ENCODE data around the gene FBXL17. TPM values are rescaled to one million over a fixed set of nuclear protein-coding genes. Genes with fewer than 3 reads are reported as not detected.

Gene FBXL17
- total and polyA plus RNA-seq, 3 experiments from 2014 or later: 6.4 to 8.2 (median 6.9) TPM

DNA sequence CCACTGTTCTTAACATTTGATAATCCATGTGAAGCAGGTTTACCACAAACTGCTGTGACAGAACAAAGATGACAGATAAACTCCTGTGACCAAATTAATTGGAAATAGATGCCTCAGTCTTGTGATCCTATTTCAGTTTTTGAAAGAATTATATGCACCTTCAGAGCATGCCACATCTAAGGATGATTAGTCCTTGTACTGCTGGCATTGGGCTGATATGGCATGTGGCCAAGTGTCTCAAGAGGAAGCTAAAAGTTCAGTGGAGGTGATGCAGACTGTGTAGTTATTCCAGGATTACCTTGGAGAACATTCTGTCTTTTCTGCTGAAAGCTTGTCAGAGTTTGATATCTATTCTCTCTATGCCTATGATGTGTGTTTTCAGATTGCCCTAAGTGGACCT lies 396.8 kb downstream of the FBXL17 start:
- Mint-ChIP-seq H3K36me3 (peaks cover 0 to 4% (median 1%) of the 10 kb centered on the region in 3 donors), H3K4me3 (no peak overlapping the region), H3K27ac (peak overlapping the region in 1 of 8 donors; percentile 6), H3K27me3 (no peaks in the 10 kb centered on the region), H3K9me3 (no peaks in the 10 kb centered on the region), H3K4me1 (peaks cover 24 to 32% (median 28%) of the 10 kb centered on the region in 3 donors)
- H3K4me1 ChIP-seq (ENCODE audit: insufficient read depth, low read length): no peaks in the 10 kb centered on the region
- DNase-seq: no peak
- ChIA-PET POLR2A (no interaction called here), CTCF (no interaction called here)
- no peak overlapping the region for H3K27ac ChIP-seq (ENCODE audit: low read depth, low read length)
- H3K36me3 ChIP-seq (ENCODE audit: insufficient read depth, low read length): no peaks in the 10 kb centered on the region
- no peaks in the 10 kb centered on the region for H3K9me3 ChIP-seq (ENCODE audit: low read length)
- no peak overlapping the region for H3K4me3 ChIP-seq (ENCODE audit: low read length)
- no peaks in the 10 kb centered on the region for H3K27me3 ChIP-seq (ENCODE audit: insufficient read depth, low read length, poor library complexity, severe bottlenecking)

GRCh38 chr5:107982703-107983425 lies 399.0 kb downstream of the FBXL17 start:
- Mint-ChIP-seq H3K36me3 (peaks cover 0 to 4% (median 1%) of the 10 kb centered on the region in 3 donors), H3K27ac (peak overlapping the region in 3 of 8 donors; percentile 7 to 58 (median 23)), H3K4me1 (peaks cover 31 to 39% (median 39%) of the 10 kb centered on the region in 3 donors), H3K4me3 (no peak overlapping the region), H3K27me3 (no peaks in the 10 kb centered on the region), H3K9me3 (no peaks in the 10 kb centered on the region)
- no peaks in the 10 kb centered on the region for H3K36me3 ChIP-seq (ENCODE audit: insufficient read depth, low read length)
- no peak overlapping the region for H3K4me3 ChIP-seq (ENCODE audit: low read length)
- POLR2A ChIA-PET: interaction anchor here (0.6 kb wide), 1 partner anchor 72 kb away, joined by 8 read pairs; no protein-coding TSS in a partner anchor
- CTCF ChIA-PET: no interaction called here
- DNase-seq: no peak
- H3K9me3 ChIP-seq (ENCODE audit: low read length): no peaks in the 10 kb centered on the region
- H3K27ac ChIP-seq (ENCODE audit: low read depth, low read length): no peak overlapping the region
- H3K4me1 ChIP-seq (ENCODE audit: insufficient read depth, low read length): no peaks in the 10 kb centered on the region
- no peaks in the 10 kb centered on the region for H3K27me3 ChIP-seq (ENCODE audit: insufficient read depth, low read length, poor library complexity, severe bottlenecking)

- Histone ChIP-seq H3K4me3 (ENCODE audit: low read length) (no peak overlapping the region), H3K36me3 (ENCODE audit: insufficient read depth, low read length) (no peaks in the 10 kb centered on the region), H3K9me3 (ENCODE audit: low read length) (no peaks in the 10 kb centered on the region), H3K27me3 (ENCODE audit: insufficient read depth, low read length, poor library complexity, severe bottlenecking) (no peaks in the 10 kb centered on the region), H3K4me1 (ENCODE audit: insufficient read depth, low read length) (no peaks in the 10 kb centered on the region), H3K27ac (ENCODE audit: low read depth, low read length) (no peak overlapping the region)
- ChIA-PET CTCF (no interaction called here), POLR2A (no interaction called here)
- Mint-ChIP-seq H3K9me3 (no peaks in the 10 kb centered on the region), H3K4me3 (peak overlapping the region in 2 of 7 donors; percentile 1 to 17), H3K27me3 (no peaks in the 10 kb centered on the region), H3K27ac (peak overlapping the region in 2 of 8 donors; percentile 45 to 58), H3K36me3 (peaks cover 0 to 4% (median 1%) of the 10 kb centered on the region in 3 donors), H3K4me1 (peaks cover 35 to 46% (median 46%) of the 10 kb centered on the region in 3 donors)
- DNase-seq: no peak
These were observed 400.8 kb downstream of the FBXL17 start for GRCh38 chr5:107980923-107981692.

GRCh38 chr5:107979900-107980299 lies 402.0 kb downstream of the FBXL17 start:
- Mint-ChIP-seq H3K27me3 (no peaks in the 10 kb centered on the region), H3K27ac (peak overlapping the region in 3 of 8 donors; percentile 19 to 53 (median 19)), H3K9me3 (no peaks in the 10 kb centered on the region), H3K4me3 (peak overlapping the region in 4 of 7 donors; percentile 24 to 30 (median 28)), H3K4me1 (peaks cover 33 to 40% (median 40%) of the 10 kb centered on the region in 3 donors), H3K36me3 (peaks cover 0 to 4% (median 1%) of the 10 kb centered on the region in 3 donors)
- no peaks in the 10 kb centered on the region for H3K9me3 ChIP-seq (ENCODE audit: low read length)
- no peaks in the 10 kb centered on the region for H3K4me1 ChIP-seq (ENCODE audit: insufficient read depth, low read length)
- peak in 1 of 5 donors; percentile 7 for DNase-seq
- no peaks in the 10 kb centered on the region for H3K27me3 ChIP-seq (ENCODE audit: insufficient read depth, low read length, poor library complexity, severe bottlenecking)
- ChIA-PET POLR2A (no interaction called here), CTCF (interaction anchor here (0.9 kb wide), 1 partner anchor 29 kb away, joined by 3 read pairs; no protein-coding TSS in a partner anchor)
- H3K36me3 ChIP-seq (ENCODE audit: insufficient read depth, low read length): no peaks in the 10 kb centered on the region
- no peak overlapping the region for H3K4me3 ChIP-seq (ENCODE audit: low read length)
- H3K27ac ChIP-seq (ENCODE audit: low read depth, low read length): no peak overlapping the region

GRCh38 chr5:107979291-107979690 lies 402.6 kb downstream of the FBXL17 start:
- no peak overlapping the region for H3K4me3 ChIP-seq (ENCODE audit: low read length)
- peak overlapping the region in 3 of 8 donors; percentile 61 to 71 (median 68) for H3K27ac Mint-ChIP-seq
- no peaks in the 10 kb centered on the region for H3K9me3 ChIP-seq (ENCODE audit: low read length)
- no peak for DNase-seq
- no peaks in the 10 kb centered on the region for H3K9me3 Mint-ChIP-seq
- peaks cover 33 to 40% (median 40%) of the 10 kb centered on the region in 3 donors for H3K4me1 Mint-ChIP-seq
- no peak overlapping the region for H3K27ac ChIP-seq (ENCODE audit: low read depth, low read length)
- ChIA-PET CTCF (no interaction called here), POLR2A (no interaction called here)
- H3K4me3 Mint-ChIP-seq: no peak overlapping the region
- no peaks in the 10 kb centered on the region for H3K4me1 ChIP-seq (ENCODE audit: insufficient read depth, low read length)
- H3K27me3 Mint-ChIP-seq: no peaks in the 10 kb centered on the region
- no peaks in the 10 kb centered on the region for H3K36me3 ChIP-seq (ENCODE audit: insufficient read depth, low read length)
- no peaks in the 10 kb centered on the region for H3K27me3 ChIP-seq (ENCODE audit: insufficient read depth, low read length, poor library complexity, severe bottlenecking)
- peaks cover 0 to 4% (median 1%) of the 10 kb centered on the region in 3 donors for H3K36me3 Mint-ChIP-seq

- no peak overlapping the region for H3K4me3 Mint-ChIP-seq
- DNase-seq: no peak
- Histone ChIP-seq H3K4me1 (ENCODE audit: insufficient read depth, low read length) (no peaks in the 10 kb centered on the region), H3K9me3 (ENCODE audit: low read length) (no peaks in the 10 kb centered on the region), H3K4me3 (ENCODE audit: low read length) (no peak overlapping the region), H3K27me3 (ENCODE audit: insufficient read depth, low read length, poor library complexity, severe bottlenecking) (no peaks in the 10 kb centered on the region), H3K27ac (ENCODE audit: low read depth, low read length) (no peak overlapping the region), H3K36me3 (ENCODE audit: insufficient read depth, low read length) (no peaks in the 10 kb centered on the region)
- H3K4me1 Mint-ChIP-seq: peaks cover 31 to 40% (median 35%) of the 10 kb centered on the region in 3 donors
- peak overlapping the region in 1 of 8 donors; percentile 4 for H3K27ac Mint-ChIP-seq
- POLR2A ChIA-PET: no interaction called here
- H3K27me3 Mint-ChIP-seq: no peaks in the 10 kb centered on the region
- CTCF ChIA-PET: no interaction called here
- H3K36me3 Mint-ChIP-seq: peaks cover 0 to 4% (median 1%) of the 10 kb centered on the region in 3 donors
- no peaks in the 10 kb centered on the region for H3K9me3 Mint-ChIP-seq
These were observed 404.3 kb downstream of the FBXL17 start for GRCh38 chr5:107977550-107978071.

DNA sequence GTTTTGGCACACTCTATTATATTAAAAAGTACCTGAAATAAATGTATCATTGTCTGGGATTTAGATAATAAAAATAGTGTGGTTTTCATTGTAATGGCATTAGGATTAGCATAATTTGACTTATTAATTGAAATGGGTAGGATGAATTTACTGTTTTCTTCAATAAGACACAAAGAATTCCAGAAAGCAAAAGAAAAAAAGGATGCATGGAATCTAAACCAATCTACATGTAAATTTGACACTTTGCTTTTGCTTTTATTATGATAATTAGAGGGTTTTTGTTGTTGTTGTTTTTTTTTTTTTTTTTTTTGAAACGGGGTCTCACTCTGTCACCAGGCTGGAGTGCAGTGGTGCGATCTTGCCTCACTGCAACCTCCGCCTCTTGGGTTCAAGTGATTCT lies 406.3 kb downstream of the FBXL17 start:
- no peaks in the 10 kb centered on the region for H3K36me3 ChIP-seq (ENCODE audit: insufficient read depth, low read length)
- Mint-ChIP-seq H3K4me3 (no peak overlapping the region), H3K9me3 (no peaks in the 10 kb centered on the region), H3K27me3 (no peaks in the 10 kb centered on the region), H3K27ac (no peak overlapping the region), H3K36me3 (peaks cover 0 to 9% (median 9%) of the 10 kb centered on the region in 3 donors), H3K4me1 (peaks cover 17 to 29% (median 20%) of the 10 kb centered on the region in 3 donors)
- no peaks in the 10 kb centered on the region for H3K27me3 ChIP-seq (ENCODE audit: insufficient read depth, low read length, poor library complexity, severe bottlenecking)
- no peak overlapping the region for H3K27ac ChIP-seq (ENCODE audit: low read depth, low read length)
- no peaks in the 10 kb centered on the region for H3K4me1 ChIP-seq (ENCODE audit: insufficient read depth, low read length)
- H3K4me3 ChIP-seq (ENCODE audit: low read length): no peak overlapping the region
- ChIA-PET POLR2A (no interaction called here), CTCF (no interaction called here)
- no peaks in the 10 kb centered on the region for H3K9me3 ChIP-seq (ENCODE audit: low read length)
- DNase-seq: no peak

GRCh38 chr5:107971846-107972245 lies 410.1 kb downstream of the FBXL17 start:
- H3K27ac Mint-ChIP-seq: no peak overlapping the region
- H3K4me1 Mint-ChIP-seq: no peaks in the 10 kb centered on the region
- Histone ChIP-seq H3K27ac (ENCODE audit: low read depth, low read length) (no peak overlapping the region), H3K36me3 (ENCODE audit: insufficient read depth, low read length) (no peaks in the 10 kb centered on the region), H3K9me3 (ENCODE audit: low read length) (no peaks in the 10 kb centered on the region), H3K4me1 (ENCODE audit: insufficient read depth, low read length) (no peaks in the 10 kb centered on the region), H3K4me3 (ENCODE audit: low read length) (no peak overlapping the region), H3K27me3 (ENCODE audit: insufficient read depth, low read length, poor library complexity, severe bottlenecking) (no peaks in the 10 kb centered on the region)
- H3K4me3 Mint-ChIP-seq: no peak overlapping the region
- ChIA-PET POLR2A (no interaction called here), CTCF (no interaction called here)
- H3K27me3 Mint-ChIP-seq: no peaks in the 10 kb centered on the region
- no peaks in the 10 kb centered on the region for H3K9me3 Mint-ChIP-seq
- peaks cover 0 to 10% (median 10%) of the 10 kb centered on the region in 3 donors for H3K36me3 Mint-ChIP-seq
- no peak for DNase-seq
